Activated CD8-positive, alpha-beta memory T cell treated with anti-CD3 and anti-CD28 coated beads for 4 hours (primary cell): ENCODE data around the gene C17orf113.
A peak's percentile ranks its signal among the peaks of the same experiment; 100 is the strongest.

Source experiments
- DNase-seq, 2 donors: peaks; one replicate each; pipeline ENCODE4 v3.0.0-alpha.2; 2020; ENCODE audit warnings: low read depth in 2 of 2

The C17orf113 gene

GRCh38 chr17:42050393-42051012 lies at the start of gene C17orf113:
C17orf113 (minus strand) TSS chr17:42050601; CDS start chr17:42043376, 7,225 bp downstream.
- DNase-seq, result peak; percentile 5 to 14

DNA sequence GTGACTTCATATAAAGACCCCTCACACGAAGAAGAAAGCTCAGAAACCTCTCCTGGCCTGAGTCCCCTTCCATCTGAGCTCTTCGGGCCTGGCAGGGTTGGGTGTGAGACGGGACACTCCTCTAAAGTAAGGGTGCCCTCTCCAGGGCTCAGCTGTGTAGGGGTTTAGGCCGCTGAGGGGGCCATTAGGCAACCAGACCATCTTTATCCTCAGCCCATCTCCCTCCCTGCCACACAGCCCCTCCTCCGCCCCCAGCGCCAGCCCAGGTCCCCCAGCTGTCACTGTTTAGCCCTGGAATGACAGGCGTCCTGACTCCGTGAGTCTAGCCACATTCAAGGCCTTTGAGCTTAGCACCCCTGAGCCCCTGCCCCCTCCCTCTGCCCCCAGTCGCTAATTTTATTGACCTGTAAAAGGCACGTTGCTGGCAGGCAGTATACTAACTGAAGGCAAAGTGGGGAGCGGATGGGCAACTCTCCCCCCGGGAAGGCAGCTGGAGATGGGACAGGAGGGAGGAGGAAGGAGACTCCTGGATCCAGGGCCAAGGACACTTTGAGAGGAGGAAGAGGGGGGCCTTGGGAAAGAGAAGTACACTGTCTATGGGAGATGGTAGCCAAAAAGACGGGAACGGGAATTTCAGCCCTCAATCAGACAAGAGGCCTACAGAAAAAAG lies 48.5 kb upstream of the C17orf113 start:
- DNase-seq, result no peak

- DNase-seq, result peak in 1 of 2 donors; percentile 9
Measured at GRCh38 chr17:42097691-42098631, 47.6 kb upstream of the C17orf113 start, which contains the start of gene ZNF385C. ZNF385C (minus strand) TSS chr17:42098473; CDS start chr17:42063056, 35,417 bp downstream.

DNA sequence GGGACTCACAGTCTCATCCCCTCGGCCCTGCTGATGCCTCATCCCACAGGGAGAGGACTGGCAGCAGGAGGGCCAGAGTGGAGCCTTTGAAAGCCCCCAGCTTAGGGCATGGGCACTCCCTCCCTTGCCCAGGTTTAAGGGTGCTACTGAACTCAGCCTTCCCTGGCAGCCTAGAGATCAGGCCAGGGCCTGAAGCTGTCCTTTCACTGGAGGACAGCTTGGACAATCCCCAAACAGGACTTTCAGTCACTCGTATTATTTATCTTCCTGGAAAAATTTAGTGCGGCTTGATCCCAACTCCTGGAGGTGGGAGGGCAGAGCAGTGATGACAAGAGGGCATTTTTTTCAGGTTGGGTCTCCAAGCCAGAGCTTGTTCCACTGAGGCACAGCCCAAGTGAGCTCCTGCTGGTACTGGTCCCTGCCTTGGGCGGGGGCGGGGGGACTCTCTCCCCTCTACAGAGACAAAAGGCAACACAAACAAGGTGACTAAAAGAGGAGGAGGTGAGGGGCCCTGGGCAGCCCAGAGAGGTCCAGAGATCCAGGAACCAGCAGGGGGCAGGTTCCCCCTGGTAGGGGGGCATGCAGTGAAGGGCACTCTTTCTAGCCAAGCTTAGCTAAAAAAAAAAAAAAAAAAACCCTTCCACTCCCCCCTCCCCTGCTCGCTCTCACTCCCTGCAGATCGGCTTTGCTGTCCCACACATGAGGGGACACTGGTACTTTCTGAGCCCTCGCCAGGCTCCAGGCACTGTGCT lies 46.1 kb upstream of the C17orf113 start:
- no peak for DNase-seq

DNA sequence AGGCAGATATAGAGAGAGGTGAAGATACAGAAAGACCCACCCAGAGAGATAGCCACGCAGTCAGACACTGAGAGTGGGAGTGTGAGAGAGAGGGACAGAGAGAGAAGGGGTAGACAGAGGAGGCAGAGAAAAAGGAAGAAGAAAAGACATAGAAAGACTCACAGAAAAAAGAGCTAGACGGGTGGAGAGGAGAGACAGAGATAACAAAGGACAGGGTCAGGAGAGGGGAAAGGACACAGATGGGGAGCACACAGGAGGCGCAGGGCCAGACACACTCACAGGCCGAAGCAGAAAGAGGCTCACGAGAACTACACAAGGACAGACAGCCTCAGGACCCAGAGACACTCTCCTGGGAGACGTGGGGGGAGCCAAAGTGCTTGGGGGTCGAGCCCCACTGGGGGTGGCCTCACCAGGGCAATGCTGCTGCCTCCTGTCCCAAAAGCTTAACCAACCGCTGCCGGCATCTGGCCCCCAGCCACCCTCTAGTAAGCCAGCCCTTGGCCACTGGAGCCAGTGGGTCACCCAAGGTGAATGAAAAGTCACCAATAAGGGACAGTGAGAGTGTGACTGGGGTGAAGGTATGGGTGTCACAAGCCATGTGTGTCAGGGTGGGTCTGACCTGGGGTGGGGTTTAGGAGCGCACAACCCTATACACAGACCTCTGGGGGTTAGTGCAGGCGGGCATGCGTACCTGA lies 44.1 kb upstream of the C17orf113 start:
- no peak for DNase-seq

- no peak for DNase-seq
Measured at GRCh38 chr17:42092939-42093338, 42.5 kb upstream of the C17orf113 start.

DNA sequence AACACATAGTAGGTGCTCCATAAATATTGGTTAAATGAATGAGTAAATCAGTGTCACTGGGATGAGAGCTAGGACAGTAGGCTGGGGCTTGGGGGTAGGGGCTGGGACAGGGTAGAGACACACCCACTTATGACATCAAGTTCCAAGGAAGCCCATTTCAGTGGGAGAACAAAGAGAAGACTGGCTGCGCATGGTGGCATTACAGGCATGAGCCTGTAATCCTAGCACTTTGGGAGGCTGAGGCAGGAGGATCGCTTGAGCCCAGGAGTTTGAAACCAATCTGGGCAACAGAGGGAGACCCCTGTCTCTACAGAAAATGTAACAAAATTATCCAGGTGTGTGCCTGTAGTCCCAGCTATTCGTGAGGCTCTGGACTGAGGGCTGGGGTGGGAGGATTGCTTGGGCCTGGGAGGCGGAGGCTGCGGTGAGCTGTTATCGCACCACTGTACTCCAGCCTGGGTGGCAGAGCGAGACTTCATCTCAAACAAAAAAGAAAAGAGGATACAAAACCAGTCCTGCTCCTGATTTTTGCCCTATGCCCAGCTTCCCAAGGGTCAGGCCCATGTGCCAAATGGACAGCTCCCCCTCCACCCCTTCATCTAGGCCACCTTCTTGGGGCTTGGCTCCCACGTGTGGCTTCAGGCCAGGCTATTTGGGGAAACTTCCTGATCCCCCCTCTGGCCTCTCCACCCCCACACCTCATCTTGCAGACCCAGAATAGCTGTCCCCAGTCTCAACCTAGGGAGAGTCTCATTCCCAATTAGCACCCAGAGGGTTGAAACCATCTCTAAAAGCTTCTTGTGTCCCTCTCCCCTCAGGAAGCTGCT lies 40.8 kb upstream of the C17orf113 start:
- DNase-seq, result no peak

GRCh38 chr17:42088736-42089135 lies 38.3 kb upstream of the C17orf113 start:
- no peak for DNase-seq

- no peak for DNase-seq
Measured at GRCh38 chr17:42087736-42088705, 37.6 kb upstream of the C17orf113 start.

- DNase-seq, result no peak
Measured at GRCh38 chr17:42087042-42087701, 36.8 kb upstream of the C17orf113 start.

DNA sequence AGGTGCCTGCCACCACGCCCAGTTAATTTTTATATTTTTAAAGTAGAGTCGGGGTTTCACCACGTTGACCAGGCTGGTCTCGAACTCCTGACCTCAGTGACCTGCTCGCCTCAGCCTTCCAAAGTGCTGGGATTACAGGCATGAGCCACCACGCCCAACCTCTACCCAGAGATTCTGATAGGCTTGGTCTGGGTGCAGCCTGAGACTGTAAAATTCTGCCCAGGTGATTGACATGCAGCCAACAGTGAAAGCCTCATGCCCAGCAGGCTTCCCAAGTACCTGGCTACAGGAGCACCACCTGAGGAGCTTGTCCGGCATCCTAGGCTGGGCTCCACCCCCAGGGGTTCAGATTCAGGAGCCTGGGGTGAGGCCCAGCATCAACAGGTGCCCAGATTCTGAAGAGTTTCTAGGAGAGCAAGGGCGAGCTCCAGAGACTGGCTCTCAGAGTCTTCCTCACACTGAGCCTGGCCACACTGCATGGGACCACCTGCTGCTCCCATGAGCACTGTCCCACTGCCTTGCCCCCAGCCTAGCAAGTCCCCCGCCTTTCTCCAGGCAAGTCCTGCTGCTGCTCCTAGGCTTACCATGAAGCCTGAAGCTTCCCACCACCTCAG lies 31.2 kb upstream of the C17orf113 start:
- DNase-seq, result no peak

DNA sequence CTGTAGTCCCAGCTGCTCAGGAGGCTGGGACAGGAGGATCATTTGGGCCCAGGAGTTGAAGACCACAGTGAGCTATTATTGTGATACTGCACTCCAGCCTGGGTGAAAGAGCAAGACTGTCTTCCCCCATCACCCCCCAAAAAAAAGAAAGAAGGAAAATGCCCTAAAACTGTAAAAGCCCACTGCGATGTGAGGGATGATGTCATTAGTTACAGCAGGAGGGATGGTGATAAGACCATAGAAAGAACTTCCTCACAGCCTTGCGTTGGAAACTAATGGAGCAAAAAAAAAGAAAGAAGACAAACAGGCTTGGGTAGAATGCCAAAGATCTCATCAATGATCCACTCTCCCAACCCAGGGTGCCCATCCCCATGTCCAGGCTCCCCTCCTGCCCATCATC lies 29.1 kb upstream of the C17orf113 start:
- DNase-seq, result no peak

DNA sequence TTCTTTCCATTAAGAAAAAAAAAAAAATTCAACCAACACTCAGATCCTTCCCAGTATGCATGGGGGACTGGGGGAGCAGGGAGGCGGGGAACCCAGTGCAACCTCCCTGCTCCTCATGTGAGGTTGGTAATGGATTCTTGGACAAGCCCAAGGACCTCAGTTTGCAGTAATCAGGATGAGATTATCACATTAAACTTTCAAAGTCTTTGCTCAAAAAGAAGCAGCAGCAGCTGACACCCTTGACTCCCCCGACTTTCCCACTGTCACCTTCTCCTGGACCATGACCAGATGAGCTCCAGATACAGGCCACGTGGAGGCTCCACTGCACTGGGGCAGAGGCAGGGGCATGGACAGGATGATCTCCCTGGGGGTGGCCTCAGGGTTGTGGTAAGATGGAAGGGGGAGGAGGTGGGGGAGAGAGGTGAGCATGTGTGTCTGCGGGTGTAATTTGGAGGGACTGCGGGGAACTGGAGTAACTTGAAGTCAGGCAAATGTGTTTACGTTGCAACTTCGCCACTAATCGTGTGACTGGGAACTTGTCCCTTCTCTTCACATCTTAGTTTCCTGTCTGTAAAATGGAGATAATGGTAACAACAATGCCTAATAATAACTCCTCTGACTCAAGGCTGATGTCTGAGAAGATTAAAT lies 28.1 kb upstream of the C17orf113 start:
- no peak for DNase-seq

GRCh38 chr17:42077755-42078154 lies 27.4 kb upstream of the C17orf113 start:
- no peak for DNase-seq

- DNase-seq, result no peak
Measured at GRCh38 chr17:42076797-42077559, 26.6 kb upstream of the C17orf113 start.

DNA sequence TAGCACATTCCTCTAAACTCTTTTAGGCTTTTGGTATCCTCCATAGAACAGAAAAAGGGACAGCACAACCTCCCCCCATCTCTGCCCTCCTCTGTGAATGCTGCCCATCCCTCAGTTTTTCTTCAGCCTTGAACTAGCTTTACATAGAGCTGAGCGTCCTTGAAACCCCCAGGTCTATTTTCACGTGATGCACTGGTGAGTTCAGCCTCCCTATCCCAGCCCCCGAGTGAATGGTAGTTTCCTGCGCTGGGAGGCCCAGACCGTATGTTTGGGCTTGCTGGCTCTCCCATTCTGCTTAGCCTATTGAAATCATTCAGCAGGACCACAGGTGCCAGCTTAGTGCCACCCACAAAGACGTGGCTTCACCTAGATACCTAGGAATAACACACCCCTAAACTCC lies 25.4 kb upstream of the C17orf113 start:
- DNase-seq, result no peak
